SK-N-SH treated with all-trans-retinoic acid at 6 μM for 48 hours (cell line): ENCODE data around the gene IQCH.

Experiments
- BACH2 ChIP-seq: fragments of 250-450 bp; sonication (Bioruptor Pico); IDR thresholded peaks from 2 replicates; pipeline ENCODE4 v1.9.0; 2021; ENCODE audit warnings: mild to moderate bottlenecking, borderline replicate concordance
- CREB5 ChIP-seq: fragments of 250-450 bp; sonication (Bioruptor Pico); IDR thresholded peaks from 2 replicates; pipeline ENCODE4 v1.5.1; 2020; ENCODE audit warnings: low read depth, mild to moderate bottlenecking, moderate library complexity
- ISL1 ChIP-seq: fragments of 250-450 bp; sonication (Bioruptor Pico); IDR thresholded peaks from 2 replicates; pipeline ENCODE4 v2.1.2; 2022; ENCODE audit warnings: mild to moderate bottlenecking, moderate library complexity
- PPARA ChIP-seq: fragments of 250-450 bp; sonication (Bioruptor Pico); IDR thresholded peaks from 2 replicates; pipeline ENCODE4 v1.5.0; 2020; ENCODE audit warnings: mild to moderate bottlenecking, borderline replicate concordance
- TOX ChIP-seq: fragments of 250-450 bp; sonication (Bioruptor Pico); IDR thresholded peaks from 2 replicates; pipeline ENCODE4 v1.8.0; 2021; ENCODE audit warnings: mild to moderate bottlenecking, moderate library complexity, borderline replicate concordance
- ZFP30 ChIP-seq: fragments of 450-650 bp; formaldehyde crosslinking; IDR thresholded peaks from 2 replicates; pipeline ENCODE4 v1.5.0; 2022; ENCODE audit warnings: mild to moderate bottlenecking, moderate library complexity
- TF ChIP-seq, protein P1 (sequence below): fragments of 250-450 bp; sonication (Bioruptor Pico); IDR thresholded peaks from 2 replicates; pipeline ENCODE4 v1.5.1; 2021; ENCODE audit warnings: mild to moderate bottlenecking, moderate library complexity

DNA sequence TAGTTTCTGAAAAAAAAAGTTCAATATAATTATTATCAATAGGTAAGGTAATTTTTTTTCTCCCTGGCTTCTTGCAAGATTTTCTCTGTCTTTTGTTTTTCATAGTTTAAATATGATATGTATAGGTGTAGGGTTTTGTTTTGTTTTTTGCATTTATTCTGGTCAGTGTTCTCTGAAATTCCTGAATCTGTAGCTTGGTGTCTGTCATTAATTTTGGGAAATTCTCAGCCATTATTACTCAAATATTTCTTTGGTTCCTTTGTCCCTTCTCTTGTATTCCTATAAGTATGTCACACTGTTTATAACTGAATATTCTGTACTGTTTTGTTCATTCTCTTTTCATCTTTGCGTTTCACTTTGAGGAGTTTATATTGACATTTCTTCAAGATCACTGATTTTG lies 22.1 kb downstream of the IQCH start:
- TF ChIP-seq ZFP30 (CRISPR knock-in tag) (no peak), BACH2 (CRISPR knock-in tag) (no peak), ISL1 (CRISPR knock-in tag) (no peak), CREB5 (no peak), TOX (CRISPR knock-in tag) (no peak), PPARA (no peak)
- TF ChIP-seq, protein P1, sequence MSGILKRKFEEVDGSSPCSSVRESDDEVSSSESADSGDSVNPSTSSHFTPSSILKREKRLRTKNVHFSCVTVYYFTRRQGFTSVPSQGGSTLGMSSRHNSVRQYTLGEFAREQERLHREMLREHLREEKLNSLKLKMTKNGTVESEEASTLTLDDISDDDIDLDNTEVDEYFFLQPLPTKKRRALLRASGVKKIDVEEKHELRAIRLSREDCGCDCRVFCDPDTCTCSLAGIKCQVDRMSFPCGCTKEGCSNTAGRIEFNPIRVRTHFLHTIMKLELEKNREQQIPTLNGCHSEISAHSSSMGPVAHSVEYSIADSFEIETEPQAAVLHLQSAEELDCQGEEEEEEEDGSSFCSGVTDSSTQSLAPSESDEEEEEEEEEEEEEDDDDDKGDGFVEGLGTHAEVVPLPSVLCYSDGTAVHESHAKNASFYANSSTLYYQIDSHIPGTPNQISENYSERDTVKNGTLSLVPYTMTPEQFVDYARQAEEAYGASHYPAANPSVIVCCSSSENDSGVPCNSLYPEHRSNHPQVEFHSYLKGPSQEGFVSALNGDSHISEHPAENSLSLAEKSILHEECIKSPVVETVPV (CRISPR knock-in tag), result no peak
